Mammary epithelial cell (primary cell): ENCODE measurements around the gene TKFC.

ENCODE experiments used
- EZH2 ChIP-seq: IDR thresholded peaks from 2 replicates; pipeline ENCODE4 v1.6.1; 2012; ENCODE audit warnings: low read length, inconsistent platforms, borderline replicate concordance
- TF ChIP-seq, protein P1 (sequence below), 2 donors: IDR thresholded peaks in 1 of 2; conservative IDR thresholded peaks in 1 of 2; 2 replicates each; pipeline ENCODE4 v1.5.1; 2011 to 2012; ENCODE audit warnings: inconsistent platforms in 2 of 2, low read length in 2 of 2, mild to moderate bottlenecking in 2 of 2, control low read depth in 1 of 2, low read depth in 1 of 2; ENCODE audit not compliant: insufficient read depth in 1 of 2; ENCODE audit errors: extremely low read depth in 1 of 2

DNA sequence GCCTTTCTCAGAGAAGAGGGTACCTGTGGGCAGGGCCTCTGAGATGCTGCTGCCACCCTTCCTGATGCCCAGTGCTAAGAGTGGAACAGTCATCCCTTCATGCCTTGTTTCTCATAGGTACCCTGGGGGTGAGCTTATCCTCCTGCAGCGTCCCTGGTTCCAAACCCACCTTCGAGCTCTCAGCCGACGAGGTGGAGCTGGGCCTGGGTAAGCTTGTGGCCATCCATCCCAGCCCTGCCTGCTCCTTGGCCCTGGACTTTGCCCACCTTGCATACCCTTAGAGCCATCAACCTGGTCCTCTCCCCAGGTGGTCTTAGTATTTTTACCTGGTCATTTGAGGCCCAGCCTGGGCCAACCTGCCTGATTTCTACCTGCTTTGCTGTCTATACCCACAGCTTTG, 8.7 kb downstream of the TKFC start:
- TF ChIP-seq, protein P1, sequence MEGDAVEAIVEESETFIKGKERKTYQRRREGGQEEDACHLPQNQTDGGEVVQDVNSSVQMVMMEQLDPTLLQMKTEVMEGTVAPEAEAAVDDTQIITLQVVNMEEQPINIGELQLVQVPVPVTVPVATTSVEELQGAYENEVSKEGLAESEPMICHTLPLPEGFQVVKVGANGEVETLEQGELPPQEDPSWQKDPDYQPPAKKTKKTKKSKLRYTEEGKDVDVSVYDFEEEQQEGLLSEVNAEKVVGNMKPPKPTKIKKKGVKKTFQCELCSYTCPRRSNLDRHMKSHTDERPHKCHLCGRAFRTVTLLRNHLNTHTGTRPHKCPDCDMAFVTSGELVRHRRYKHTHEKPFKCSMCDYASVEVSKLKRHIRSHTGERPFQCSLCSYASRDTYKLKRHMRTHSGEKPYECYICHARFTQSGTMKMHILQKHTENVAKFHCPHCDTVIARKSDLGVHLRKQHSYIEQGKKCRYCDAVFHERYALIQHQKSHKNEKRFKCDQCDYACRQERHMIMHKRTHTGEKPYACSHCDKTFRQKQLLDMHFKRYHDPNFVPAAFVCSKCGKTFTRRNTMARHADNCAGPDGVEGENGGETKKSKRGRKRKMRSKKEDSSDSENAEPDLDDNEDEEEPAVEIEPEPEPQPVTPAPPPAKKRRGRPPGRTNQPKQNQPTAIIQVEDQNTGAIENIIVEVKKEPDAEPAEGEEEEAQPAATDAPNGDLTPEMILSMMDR (conservative IDR thresholded peaks at IDR 0.05 in 1 of 2, IDR thresholded peaks at IDR 0.05 in 1 of 2; ENCODE audit: extremely low read depth in 1 of 2, insufficient read depth in 1 of 2, low read depth in 1 of 2, low read length in 2 of 2), result no peak
- no peak for TF ChIP-seq EZH2
